Activated naive CD4-positive, alpha-beta T cell treated with anti-CD3 and anti-CD28 coated beads, Interleukin-2, amount 50 U/mL, for 16 hours (primary cell): ENCODE results near the gene BRCC3.
A peak's percentile ranks its signal among the peaks of the same experiment; 100 is the strongest.
"Not testable (repeated sequence)": the region's sequence is repeated elsewhere in the genome, so short reads cannot be mapped to it uniquely, and the experiment has no call there.

Experiments
- DNase-seq: peaks from one replicate; pipeline ENCODE4 v3.0.0-alpha.2; 2020

BRCC3 gene

GRCh38 chrX:155061760-155062159 lies 9.5 kb upstream of the BRCC3 start:
- no peak for DNase-seq

GRCh38 chrX:155065035-155065734 lies 6.1 kb upstream of the BRCC3 start:
- no peak for DNase-seq

DNA sequence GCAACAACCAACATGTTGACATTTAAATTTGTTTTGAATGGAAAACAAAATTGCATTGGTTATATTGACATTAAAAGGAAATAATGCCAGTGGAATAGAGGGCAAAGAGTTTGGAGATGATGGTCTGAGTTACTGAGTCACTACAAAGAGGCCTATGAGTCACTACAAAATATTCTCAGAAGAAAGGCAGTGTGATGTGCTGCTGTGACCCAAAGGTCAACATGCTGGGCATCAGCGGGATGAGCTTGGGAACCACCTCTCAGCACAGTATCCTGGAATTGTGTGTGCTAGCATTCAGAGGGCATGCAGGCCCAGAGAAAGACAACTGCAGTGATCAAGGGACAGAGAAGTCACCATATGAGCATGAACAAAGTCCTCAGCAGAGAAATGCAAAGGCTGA lies 3.1 kb upstream of the BRCC3 start:
- DNase-seq = no peak

DNA sequence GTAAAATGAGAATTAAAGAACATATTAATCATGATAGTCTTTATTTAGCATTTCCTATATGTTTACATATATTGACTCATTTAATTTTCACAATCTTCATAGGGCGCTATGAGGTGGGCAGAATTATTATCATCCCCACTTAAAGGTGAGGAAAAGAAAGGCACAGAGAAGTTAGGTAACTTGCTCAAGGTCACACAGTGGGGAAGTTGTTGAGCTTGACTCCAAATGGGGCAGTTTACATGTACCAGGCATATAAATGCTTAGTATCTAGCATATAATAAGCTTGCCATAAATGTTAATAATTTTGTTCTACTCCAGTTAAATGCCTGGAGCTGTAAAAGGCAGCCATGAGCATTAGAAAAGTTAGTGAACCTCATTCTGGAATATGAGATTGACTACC lies 1.9 kb upstream of the BRCC3 start:
- no peak for DNase-seq

DNA sequence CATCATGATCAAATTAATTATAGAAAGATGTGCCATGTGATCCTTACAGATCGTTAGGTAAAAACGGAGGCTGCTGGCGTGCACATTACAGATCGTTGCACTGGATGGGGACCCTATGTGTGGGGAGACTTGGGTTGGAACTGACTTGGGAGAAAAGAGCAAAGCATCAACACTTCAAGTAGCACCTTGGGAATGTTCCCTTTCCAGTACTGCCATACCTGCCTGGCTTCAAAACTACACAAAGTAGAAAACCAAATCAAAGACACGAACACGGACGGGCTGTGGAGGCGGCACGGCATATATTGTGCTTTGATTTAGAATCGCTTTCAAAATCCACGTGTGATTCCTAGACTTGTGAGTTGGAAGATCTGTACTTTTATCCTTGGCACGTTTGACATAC lies 1.3 kb upstream of the BRCC3 start:
- no peak for DNase-seq

GRCh38 chrX:155070663-155070974 lies 689 bp upstream of the BRCC3 start:
- DNase-seq = peak; percentile 11

GRCh38 chrX:155071694-155072280 lies 479 bp downstream of the BRCC3 start:
- DNase-seq = no peak

DNA sequence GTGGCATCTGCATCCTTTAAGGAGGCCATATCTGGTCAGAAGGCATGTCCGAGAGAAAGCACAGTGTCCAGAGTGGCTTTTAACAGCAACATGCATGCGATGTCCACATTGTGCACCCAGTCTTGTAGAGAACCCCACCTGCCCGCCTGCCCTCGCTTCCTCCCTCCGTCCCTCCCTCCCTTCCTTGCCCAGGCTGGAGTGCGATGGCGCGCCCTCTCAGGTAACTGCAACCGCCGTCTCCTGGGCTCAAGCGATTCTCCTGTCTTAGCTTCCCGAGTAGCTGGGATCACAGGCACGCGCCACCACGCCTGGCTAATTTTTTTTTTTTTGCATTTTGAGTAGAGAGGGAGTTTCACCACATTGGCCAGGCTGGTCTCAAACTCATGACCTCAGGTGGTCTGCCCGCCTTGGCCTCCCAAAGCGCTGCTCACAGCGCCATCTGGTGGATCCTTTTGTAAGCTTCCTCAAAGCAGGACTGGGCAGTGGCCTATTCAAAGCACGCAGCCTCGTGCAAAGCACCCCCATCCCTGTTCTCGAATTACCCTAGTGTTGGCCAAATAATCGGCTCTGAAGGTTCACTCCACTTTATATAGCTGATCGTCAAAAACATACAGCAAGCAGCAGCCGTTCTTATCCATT lies 15.0 kb downstream of the BRCC3 start:
- DNase-seq = peak; percentile 45

DNA sequence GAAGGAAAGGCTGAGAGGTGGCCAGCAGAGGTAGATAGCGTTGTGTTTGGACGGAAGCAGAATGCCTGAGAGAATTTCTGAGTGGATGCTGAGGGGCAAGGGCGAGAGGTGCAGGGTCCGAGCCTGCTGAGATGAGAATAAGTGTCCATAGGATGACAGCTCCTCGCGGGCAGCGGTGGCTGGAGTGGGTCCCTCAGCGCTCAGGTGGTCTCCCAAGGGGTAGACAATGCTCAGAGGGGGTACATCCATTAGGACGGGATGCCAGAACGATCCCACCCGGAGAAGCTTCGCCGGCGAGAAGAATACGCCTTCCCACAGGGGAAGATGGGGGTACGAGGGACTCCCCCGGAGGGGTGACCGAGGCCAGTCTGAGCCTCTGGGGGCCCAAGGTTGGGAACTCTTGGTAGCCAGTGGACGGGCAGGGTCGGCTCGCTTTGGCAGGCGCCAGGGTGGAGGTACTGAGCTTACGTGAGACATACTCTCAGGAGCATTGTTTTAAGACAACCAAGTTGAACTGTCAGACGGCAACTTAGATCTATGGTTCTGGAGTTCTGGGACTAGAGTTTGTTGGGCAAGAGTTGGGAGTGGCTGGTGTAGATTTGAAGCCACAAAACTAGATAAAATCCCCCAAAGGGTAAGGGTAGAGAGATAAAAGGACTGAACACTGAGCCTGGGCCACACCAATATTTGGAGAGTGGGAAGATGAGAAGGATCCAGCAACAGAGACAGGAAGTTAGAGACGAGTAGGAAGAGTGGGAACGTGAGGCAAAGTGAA lies 15.8 kb downstream of the BRCC3 start:
- no peak for DNase-seq

- DNase-seq = peak; percentile 17
Observed at GRCh38 chrX:155094468-155095061, 23.3 kb downstream of the BRCC3 start.

DNA sequence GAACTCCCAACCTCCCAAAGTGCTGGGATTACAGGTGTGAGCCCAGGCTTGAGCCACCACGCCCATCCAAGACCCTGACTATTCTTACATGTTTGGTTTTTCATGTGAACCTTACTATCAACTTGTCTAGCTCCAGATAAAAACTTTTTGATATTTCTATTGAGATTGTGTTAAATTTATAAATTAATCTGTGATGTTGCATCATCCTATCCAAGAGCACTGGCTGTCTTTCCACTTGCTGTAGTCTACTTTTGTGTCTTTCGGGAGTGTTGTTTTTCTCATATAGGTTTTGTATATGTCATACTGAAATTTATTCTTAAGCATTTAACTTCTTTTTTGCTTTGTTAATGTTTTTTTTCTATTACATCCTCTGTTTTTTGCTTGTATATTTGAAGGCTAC lies 34.6 kb downstream of the BRCC3 start:
- DNase-seq = no peak

DNA sequence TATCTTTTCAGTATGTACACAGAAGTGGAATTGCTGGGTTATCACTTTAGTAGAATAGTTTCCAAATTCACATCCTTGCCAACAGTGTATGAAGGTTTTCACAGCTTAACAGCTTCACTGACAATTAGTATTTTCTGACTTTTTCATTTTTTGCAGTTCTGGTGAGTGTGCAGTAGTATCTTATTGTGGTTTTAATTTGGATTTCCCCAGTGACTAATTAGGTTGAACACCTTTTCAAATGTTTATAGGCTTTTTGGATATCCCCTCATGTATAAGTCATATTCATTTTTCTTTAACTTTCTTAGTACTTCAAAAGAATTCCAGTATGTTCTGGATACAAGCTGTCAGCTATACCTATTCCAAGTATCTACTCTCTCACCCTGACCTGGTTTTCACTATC lies 37.1 kb downstream of the BRCC3 start:
- no peak for DNase-seq

GRCh38 chrX:155112171-155112570 lies 40.9 kb downstream of the BRCC3 start:
- no peak for DNase-seq

- DNase-seq = no peak
Observed at GRCh38 chrX:155113097-155113496, 41.8 kb downstream of the BRCC3 start.

DNA sequence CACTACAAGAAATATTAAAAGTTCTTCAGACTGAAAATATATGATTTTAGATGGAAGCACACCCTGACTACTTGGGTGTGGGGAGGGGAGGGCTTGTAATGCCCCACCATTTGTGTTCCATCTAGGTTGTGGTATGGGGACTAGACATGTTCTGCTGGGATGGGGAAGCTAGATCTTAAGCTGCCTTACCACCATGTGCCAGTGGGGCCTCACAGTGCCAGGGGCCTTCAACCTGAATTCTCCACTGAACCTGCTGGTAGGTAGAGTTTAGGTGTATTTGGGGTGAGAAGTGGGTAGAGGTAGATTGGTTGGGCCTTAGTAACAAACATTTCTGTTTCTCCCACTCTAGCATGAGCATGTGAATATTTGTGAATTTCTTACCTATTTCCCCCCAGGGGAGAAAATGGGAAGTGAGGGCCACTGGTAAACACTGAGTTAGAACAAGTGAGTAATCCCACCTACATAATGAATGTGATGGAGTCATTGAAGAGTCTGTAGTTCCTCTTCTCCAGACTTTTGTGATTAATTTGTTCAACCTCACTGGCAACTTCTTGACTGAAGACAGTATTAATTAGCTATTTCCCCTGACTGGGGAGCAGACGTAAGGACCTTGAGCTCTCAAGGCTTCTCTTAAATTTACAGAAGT lies 44.0 kb downstream of the BRCC3 start:
- DNase-seq = no peak

DNA sequence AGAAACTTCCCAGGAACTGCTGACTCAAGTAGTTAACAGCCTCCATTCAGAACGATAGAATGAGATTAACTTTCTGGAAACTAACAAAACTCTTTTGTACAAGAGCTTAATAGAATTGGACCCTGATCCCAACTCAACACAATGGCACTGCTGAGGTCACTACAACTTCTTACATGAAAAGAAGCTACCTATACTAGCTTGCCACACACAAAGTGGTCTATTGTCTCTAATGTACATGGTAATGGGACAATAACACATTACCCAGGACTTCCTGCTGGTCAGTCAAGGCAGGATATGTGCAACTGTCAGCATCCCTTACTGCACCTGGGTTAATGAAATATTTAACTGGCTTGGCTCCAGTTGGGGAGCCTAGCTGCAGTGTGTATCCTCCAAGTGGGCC lies 56.2 kb downstream of the BRCC3 start:
- no peak for DNase-seq

DNA sequence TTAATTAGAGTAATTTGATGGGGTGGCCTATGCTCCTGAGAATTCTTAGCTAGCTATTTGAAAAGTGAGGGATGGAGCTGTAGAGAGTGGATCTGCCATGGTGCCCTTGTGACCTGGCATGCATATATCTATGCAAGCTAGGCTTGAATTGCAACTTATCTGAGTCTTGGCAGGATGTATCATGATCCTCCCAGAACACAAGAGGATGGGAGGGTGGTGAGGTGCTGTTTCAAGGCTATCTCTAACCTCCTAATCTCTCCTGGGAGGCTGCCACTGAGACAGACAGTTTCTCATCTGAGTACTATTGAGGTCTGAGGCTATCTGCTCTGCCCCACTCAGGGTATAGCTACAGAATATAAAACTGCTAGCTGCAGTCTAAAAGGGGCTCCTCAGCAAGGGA lies 56.6 kb downstream of the BRCC3 start:
- DNase-seq = no peak

GRCh38 chrX:155132110-155132509 lies 60.8 kb downstream of the BRCC3 start:
- no peak for DNase-seq

GRCh38 chrX:155134255-155134654 lies 62.9 kb downstream of the BRCC3 start:
- no peak for DNase-seq

DNA sequence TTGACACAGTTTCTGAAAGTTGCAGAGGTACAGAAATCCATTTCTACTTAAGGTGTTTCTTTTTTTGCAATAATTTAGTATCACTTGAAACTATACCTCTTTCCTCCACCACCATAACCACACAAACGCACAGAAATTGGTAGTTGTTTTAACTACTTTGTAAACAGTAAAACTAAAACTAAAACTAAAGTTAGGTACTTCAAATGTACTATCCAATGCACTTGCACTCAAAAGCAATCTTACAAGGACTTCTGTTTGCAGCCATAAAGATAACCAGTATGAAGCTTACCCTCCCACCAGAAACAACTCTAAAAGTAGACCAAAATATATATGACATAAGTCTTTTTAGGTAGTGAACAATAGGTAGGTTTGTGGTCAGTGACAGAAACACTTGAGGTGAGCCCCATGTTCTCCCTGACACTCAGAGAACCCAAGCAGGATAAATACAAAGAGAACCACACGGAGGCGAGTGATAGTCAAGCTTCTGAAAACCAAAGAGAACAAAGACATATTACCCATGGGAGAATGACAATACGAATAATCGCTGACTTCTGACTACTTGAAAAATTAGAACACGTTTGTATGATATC lies 72.7 kb downstream of the BRCC3 start:
- DNase-seq = no peak

DNA sequence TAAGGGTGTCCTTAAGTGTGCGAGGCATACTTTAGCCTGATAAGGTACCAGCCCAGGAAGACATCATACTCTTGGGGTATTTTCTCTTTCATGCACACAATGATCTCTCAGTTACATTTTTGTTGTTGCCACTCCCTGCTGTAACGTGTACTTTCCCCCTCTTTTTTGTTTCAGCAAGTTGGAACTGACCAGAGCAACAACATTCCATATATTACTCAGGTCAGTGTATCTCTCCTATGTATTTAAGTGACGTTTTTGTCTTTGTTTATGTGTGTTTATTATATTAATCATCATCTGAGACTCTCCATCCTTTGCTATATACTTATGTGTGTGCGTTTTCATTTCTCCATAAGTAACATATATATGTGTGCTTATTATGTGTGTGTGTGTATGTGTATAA lies 73.6 kb downstream of the BRCC3 start:
- no peak for DNase-seq

DNA sequence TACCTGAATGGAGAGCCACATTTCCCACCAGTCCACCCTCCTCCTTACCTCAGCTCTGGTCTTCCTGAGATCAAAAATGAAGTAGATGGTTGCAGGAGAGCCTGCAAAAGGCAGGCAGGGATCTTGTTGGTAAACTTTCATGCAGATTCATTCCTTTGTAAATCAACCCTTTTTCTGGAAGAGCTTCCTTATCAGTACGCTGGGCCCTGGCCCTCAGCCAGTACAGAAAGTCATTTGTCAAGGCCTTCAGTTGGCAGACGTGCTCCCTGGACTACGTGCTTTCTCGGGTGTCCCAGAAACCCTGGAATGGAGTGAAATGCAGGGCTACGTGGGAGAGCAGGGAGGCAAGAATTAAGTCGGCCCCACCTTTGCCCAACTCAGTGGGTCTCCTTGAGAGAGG lies 76.3 kb downstream of the BRCC3 start:
- not testable (repeated sequence) for DNase-seq

DNA sequence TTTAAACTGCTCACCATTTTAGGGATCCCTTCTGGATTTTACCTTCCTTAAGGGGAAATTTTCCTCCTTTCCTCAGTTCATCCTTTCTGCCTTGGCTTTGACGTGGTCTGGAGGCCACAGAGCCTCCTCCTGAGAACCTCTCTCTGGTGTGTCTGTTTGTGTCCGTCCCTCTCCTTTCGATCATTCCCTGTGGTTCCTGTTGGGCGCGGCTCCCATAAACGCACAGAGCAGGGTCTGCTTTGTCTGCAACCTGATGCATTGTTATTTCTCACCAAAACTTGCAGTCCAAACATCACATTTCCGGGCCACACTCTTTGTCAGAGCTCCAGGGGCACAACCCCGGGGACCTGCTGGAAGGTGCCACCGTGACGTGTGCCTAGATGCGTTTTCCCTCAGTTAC lies 76.9 kb downstream of the BRCC3 start:
- not testable (repeated sequence) for DNase-seq
